Measurements from ENCODE around the gene SIVA1. TPM values are rescaled to one million over a fixed set of nuclear protein-coding genes. Genes with fewer than 3 reads are reported as not detected.

Gene SIVA1
- total and polyA plus RNA-seq, 2 of the 4 experiments (the other 2 are of a cell fraction): 166 to 184 TPM

DNA sequence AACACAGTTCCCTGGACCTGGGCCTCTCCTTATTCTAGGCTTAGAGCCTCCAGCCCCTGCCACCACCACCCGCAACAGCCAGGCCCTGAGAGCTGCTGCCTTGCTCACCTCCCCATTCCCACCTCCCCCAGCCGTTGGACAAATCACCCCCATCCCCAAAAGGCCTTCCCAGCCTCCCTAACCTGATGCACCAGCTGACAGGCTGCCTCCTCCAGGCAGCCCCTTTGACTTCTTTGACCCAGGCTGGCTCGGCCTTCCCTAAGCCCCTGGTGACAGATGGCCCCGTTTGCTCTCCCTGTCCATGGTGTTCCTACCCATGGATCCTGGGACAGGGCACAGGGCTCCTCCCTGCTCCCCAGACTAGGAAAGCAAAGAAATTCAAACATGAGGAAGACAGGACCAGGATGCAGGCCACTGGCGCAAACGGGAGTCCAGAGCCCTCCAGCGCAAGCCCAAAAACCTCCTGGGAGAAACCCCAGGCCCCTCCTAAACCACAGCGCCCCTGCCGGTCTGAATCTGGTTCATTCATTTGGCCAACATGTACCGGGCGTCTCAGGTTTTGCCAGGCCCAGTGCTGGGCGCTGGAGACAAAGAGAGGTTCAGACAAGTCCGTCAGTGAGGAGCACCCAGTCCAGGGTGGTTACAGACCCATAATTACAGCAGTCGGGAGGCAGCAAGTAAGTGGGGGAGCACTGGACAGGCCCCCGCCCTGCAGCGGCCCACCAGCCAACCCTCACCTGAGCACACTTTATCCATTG, 40.2 kb downstream of the SIVA1 start:
- Histone ChIP-seq H4K20me1 (ENCODE audit: insufficient read depth, low read length) (peaks cover 68% of the 10 kb centered on the region), H3K4me3 (ENCODE audit: insufficient read depth, low read depth, low read length) (no peak overlapping the region), H2BK15ac (ENCODE audit: low read depth, low read length) (no peak overlapping the region), H3K14ac (replicated peaks; ENCODE audit: low read depth, low read length) (no peak overlapping the region), H2AFZ (replicated peaks; ENCODE audit: low read length, poor library complexity) (no peak overlapping the region), H3K27ac (ENCODE audit: insufficient read depth, low read length) (no peak overlapping the region), H4K91ac (ENCODE audit: insufficient read depth, low read depth, low read length) (no peak overlapping the region), H2BK20ac (ENCODE audit: low read depth, low read length) (no peak overlapping the region), H2AK5ac (ENCODE audit: low read depth, low read length) (no peak overlapping the region), H3K27me3 (ENCODE audit: control insufficient read depth, insufficient read depth, low read length) (no peaks in the 10 kb centered on the region), H3K23ac (ENCODE audit: low read depth, low read length) (peak overlapping the region; percentile 18; the same call in 1 of the 2 replicates), H3K4me2 (ENCODE audit: low read depth, low read length) (peak overlapping the region; percentile 73; the same call in 1 of the 2 replicates), H3K9me3 (ENCODE audit: control insufficient read depth, insufficient read depth, low read length) (no peaks in the 10 kb centered on the region), H3K4me1 (ENCODE audit: control insufficient read depth, insufficient read depth, low read length) (peaks cover 21% of the 10 kb centered on the region), H3K56ac (ENCODE audit: extremely low read depth, insufficient read depth, low read length) (no peak overlapping the region), H3K9ac (ENCODE audit: low read depth, low read length) (no peak overlapping the region), H4K5ac (ENCODE audit: low read depth, low read length) (no peak overlapping the region), H3K18ac (ENCODE audit: low read depth, low read length) (no peak overlapping the region), H2AK9ac (replicated peaks; ENCODE audit: low read depth, low read length, poor library complexity) (peak overlapping the region; percentile 81), H4K8ac (ENCODE audit: low read depth in 2 of 2, low read length in 2 of 2) (no peak overlapping the region; a peak in 1 of 4 replicates), H3K36me3 (ENCODE audit: control insufficient read depth, insufficient read depth, low read length) (peaks cover 35% of the 10 kb centered on the region), H3K9me1 (ENCODE audit: insufficient read depth, low read length) (peaks cover 10% of the 10 kb centered on the region), H3K4ac (ENCODE audit: low read depth, low read length) (no peak overlapping the region; the same call in 1 of the 2 replicates), H3K79me1 (ENCODE audit: low read depth in 1 of 2, low read length in 2 of 2) (peaks cover 3 to 67% of the 10 kb centered on the region in 2 experiments; a peak in 3 of 4 replicates), H2BK5ac (ENCODE audit: low read depth, low read length, poor library complexity, severe bottlenecking) (no peak overlapping the region), H2BK120ac (ENCODE audit: low read depth, low read length) (no peak overlapping the region)
- in situ Hi-C loops (cut with MboI; ENCODE audit: low sequenced_read_pairs) (no loop called here), intact Hi-C loops (cut with micrococcal nuclease) (no loop called here), dilution Hi-C loops (cut with HindIII; ENCODE audit: low sequenced_read_pairs, unreplicated experiment) (no loop called here)
- no peak for ATAC-seq (ENCODE audit: low read depth)
- ChIA-PET POLR2A (ENCODE audit: unreplicated experiment) (no interaction called here), CTCF (no interaction called here)
- no TSS peak for BruUV-seq (replicated peaks)
- WGBS, 2 experiments (ENCODE audit: extremely low coverage in 2 of 2, insufficient read length in 1 of 2): 91% methylated on average over 10 of the region's 16 CpGs; no CpG with 5 or more reads in 1 of the 2 experiments
- DNase-seq: no peak
- no peak for TF ChIP-seq SMC3 (IDR thresholded peaks at IDR 0.05; ENCODE audit: low read depth, low read length)
- no peak for TF ChIP-seq RAD21 (IDR thresholded peaks at IDR 0.05; ENCODE audit: low read length)
- no peak for TF ChIP-seq CTCF (conservative IDR thresholded peaks at IDR 0.05; ENCODE audit: low read depth, low read length)
- TF ChIP-seq MAZ (IDR thresholded peaks at IDR 0.05; ENCODE audit: borderline replicate concordance, low read depth, low read length): no peak
- TF ChIP-seq CHD1 (IDR thresholded peaks at IDR 0.05; ENCODE audit: low read depth, low read length): no peak
- TF ChIP-seq MAFK (IDR thresholded peaks at IDR 0.05; ENCODE audit: low read depth, low read length): no peak
- no peak for TF ChIP-seq CEBPB (IDR thresholded peaks at IDR 0.05; ENCODE audit: low read depth, low read length)
- no peak for TF ChIP-seq NFE2L2 (IDR thresholded peaks at IDR 0.05; ENCODE audit: low read depth, low read length)
- TF ChIP-seq BHLHE40 (IDR thresholded peaks at IDR 0.05; ENCODE audit: low read depth, low read length): no peak
- TF ChIP-seq POLR2A (IDR thresholded peaks at IDR 0.05; ENCODE audit: low read depth, low read length): no peak
- TF ChIP-seq FOS (IDR thresholded peaks at IDR 0.05; ENCODE audit: low read depth, low read length): no peak
- no peak for TF ChIP-seq RCOR1 (IDR thresholded peaks at IDR 0.05; ENCODE audit: insufficient replicate concordance, low read length)
- no peak for TF ChIP-seq RFX5 (IDR thresholded peaks at IDR 0.05; ENCODE audit: low read depth, low read length)
- TF ChIP-seq MXI1 (IDR thresholded peaks at IDR 0.05; ENCODE audit: borderline replicate concordance, low read depth, low read length): no peak
- TF ChIP-seq, protein P1, sequence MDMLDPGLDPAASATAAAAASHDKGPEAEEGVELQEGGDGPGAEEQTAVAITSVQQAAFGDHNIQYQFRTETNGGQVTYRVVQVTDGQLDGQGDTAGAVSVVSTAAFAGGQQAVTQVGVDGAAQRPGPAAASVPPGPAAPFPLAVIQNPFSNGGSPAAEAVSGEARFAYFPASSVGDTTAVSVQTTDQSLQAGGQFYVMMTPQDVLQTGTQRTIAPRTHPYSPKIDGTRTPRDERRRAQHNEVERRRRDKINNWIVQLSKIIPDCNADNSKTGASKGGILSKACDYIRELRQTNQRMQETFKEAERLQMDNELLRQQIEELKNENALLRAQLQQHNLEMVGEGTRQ (IDR thresholded peaks at IDR 0.05; ENCODE audit: low read depth, low read length): no peak
